ENCODE measurements around the gene DMD.

DMD gene

DNA sequence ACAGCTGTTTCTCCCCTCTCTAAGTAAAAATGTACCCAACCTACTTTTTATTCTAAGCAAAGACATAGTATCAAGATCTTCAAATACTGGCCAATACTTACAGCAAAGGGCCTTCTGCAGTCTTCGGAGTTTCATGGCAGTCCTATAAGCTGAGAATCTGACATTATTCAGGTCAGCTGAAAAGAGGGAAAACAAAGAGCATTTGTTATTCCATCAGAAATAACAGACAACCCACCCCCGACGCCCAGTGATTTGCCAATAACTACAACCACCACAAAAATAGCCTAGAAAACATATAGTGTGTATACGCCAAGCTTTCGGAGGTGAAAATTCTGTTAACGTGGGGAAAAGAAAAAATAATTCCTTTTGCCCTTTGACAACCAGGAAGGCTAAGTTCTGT, 1988.4 kb downstream of the DMD start:
- TF ChIP-seq, protein P1, sequence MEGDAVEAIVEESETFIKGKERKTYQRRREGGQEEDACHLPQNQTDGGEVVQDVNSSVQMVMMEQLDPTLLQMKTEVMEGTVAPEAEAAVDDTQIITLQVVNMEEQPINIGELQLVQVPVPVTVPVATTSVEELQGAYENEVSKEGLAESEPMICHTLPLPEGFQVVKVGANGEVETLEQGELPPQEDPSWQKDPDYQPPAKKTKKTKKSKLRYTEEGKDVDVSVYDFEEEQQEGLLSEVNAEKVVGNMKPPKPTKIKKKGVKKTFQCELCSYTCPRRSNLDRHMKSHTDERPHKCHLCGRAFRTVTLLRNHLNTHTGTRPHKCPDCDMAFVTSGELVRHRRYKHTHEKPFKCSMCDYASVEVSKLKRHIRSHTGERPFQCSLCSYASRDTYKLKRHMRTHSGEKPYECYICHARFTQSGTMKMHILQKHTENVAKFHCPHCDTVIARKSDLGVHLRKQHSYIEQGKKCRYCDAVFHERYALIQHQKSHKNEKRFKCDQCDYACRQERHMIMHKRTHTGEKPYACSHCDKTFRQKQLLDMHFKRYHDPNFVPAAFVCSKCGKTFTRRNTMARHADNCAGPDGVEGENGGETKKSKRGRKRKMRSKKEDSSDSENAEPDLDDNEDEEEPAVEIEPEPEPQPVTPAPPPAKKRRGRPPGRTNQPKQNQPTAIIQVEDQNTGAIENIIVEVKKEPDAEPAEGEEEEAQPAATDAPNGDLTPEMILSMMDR (IDR thresholded peaks at IDR 0.05; ENCODE audit: control insufficient read depth, insufficient read depth, low read depth, low read length, missing control alignments): no peak
- DNase-seq (ENCODE audit: low read depth): no peak
- no peak overlapping the region for H3K4me3 ChIP-seq (ENCODE audit: control insufficient read depth, low read depth, low read length)

DNA sequence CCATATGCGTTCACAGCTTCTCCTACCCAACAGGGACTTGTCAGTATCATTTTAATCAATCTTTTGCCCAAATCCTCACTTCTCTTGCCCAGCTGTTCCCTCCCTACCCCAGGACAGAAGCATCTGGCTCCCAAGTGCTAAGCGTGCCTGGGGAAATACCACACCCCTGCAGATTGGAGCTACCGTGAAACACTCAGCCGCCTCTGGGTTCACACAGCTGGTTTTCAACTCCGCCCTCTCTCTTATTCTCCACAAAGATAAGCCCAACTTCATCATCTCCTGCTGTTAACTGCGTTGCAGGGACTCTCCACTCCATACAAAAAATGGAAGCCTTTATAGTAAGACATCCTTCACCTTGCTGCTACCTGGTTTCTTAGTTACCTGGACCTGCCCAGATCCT, 1992.2 kb downstream of the DMD start:
- no peak overlapping the region for H3K4me3 ChIP-seq (ENCODE audit: control insufficient read depth, low read depth, low read length)
- TF ChIP-seq, protein P1 (IDR thresholded peaks at IDR 0.05; ENCODE audit: control insufficient read depth, insufficient read depth, low read depth, low read length, missing control alignments): no peak
- no peak for DNase-seq (ENCODE audit: low read depth)

DNA sequence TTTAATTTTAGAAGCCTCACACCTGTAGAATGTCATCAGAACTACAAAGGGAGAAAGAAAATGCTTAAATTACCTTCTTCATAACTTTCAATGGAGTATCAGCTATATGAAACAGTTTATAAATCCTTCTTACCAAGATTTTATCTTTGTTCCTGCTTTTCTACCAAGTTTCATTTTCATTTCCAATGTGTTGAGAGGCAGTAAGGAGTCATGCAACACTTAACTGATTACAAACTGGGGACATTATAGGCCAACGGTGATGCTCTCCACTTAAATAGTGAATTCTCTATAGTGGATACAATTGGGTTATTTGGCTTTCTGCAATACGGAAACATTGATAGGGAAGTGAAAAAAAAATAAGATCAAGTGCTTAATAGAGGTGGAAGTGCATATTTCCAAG, 1994.3 kb downstream of the DMD start:
- DNase-seq (ENCODE audit: low read depth): no peak
- no peak overlapping the region for H3K4me3 ChIP-seq (ENCODE audit: control insufficient read depth, low read depth, low read length)
- TF ChIP-seq, protein P1 (IDR thresholded peaks at IDR 0.05; ENCODE audit: control insufficient read depth, insufficient read depth, low read depth, low read length, missing control alignments): no peak

DNA sequence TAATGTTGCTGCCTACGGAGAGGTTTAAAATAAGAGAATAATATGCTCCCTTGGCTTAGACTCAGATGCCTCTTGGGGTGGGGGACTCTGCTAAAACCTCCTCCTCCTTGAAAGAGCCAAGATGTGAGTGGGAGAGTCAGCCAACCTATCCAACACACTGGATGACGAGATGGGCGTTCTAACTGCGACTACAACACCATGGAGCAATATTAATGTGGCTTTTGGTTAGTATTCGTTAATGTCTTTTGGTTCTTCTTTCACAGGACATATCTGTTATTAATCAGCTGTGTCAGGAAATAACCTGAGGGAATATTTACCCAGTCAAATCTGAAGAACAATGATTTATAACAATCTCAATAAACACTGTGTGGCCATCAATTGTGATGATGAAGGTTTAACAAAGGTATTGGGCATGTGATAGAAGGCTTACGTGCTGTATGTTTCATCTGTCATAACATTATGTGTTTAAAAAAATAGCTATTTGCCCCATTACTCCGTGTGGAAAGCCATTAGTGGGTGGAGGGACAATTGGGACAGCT, 1996.0 kb downstream of the DMD start:
- no peak overlapping the region for H3K4me3 ChIP-seq (ENCODE audit: control insufficient read depth, low read depth, low read length)
- TF ChIP-seq, protein P1 (IDR thresholded peaks at IDR 0.05; ENCODE audit: control insufficient read depth, insufficient read depth, low read depth, low read length, missing control alignments): no peak
- no peak for DNase-seq (ENCODE audit: low read depth)

DNA sequence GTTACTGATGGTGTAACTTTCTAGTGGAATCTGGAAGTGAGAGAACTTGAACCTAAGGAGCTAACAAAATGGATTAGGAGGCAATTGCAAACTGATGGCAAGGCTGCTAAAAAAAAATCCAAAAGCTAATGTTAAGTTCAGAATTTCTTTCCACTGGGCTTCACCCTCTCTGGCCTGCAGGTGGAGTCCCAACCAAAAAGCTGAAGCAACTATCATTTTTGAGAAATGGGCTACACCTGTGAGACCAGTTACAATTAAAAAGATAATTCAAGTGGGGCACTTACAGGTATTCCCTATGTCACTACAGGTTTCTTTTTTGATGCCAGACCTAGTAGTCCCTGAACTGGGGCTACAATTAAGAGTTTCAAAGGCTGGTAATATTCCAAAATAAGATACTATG, 1997.4 kb downstream of the DMD start:
- TF ChIP-seq, protein P1 (IDR thresholded peaks at IDR 0.05; ENCODE audit: control insufficient read depth, insufficient read depth, low read depth, low read length, missing control alignments): peak; percentile 64
- no peak overlapping the region for H3K4me3 ChIP-seq (ENCODE audit: control insufficient read depth, low read depth, low read length)
- no peak for DNase-seq (ENCODE audit: low read depth)

DNA sequence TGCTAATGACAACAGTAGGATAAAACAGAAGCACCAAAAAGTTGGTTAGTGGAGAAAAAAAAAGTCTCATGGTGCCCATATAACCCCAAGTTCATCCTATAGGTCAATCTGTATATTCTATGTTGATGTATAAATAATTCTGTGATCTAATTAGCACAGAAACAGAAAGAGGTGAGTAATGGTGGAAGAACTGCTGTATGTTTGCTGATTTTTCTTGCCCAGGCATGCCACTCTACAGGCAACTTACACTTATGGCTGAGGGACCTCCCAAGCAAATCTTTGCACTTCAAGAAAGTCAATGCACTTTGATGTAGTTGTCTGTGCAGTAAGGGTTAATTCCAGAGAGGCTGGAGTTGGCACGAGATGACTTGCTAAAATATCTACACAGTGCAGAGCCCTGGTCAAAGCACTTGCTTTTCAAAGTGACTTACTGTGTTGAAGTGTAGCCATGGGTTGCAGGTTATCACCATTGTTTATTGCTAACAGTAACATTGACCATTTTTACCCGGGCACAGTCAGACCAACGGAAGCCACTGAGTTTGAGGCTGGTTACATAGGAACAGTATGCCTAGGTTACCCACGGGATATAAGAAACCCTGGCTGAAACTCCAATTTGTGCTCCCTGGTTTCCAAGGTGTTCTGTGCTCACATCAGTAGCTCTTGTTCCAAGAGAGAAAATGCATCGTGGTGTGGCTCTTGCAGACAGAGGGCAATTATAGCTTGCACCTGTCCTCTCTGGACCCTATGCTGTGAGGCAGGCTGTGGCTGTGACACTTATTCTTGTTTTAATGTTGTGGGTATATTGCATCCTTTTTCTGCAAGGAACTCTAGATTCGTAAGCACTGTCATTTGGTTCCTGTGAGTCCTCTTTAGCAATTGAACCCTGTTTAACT, 1998.2 kb downstream of the DMD start:
- H3K4me3 ChIP-seq (ENCODE audit: control insufficient read depth, low read depth, low read length): no peak overlapping the region
- no peak for DNase-seq (ENCODE audit: low read depth)
- TF ChIP-seq, protein P1 (IDR thresholded peaks at IDR 0.05; ENCODE audit: control insufficient read depth, insufficient read depth, low read depth, low read length, missing control alignments): no peak
